ENCODE data around the gene TP53I11.

The TP53I11 gene, protein sequence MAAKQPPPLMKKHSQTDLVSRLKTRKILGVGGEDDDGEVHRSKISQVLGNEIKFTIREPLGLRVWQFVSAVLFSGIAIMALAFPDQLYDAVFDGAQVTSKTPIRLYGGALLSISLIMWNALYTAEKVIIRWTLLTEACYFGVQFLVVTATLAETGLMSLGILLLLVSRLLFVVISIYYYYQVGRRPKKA

DNA sequence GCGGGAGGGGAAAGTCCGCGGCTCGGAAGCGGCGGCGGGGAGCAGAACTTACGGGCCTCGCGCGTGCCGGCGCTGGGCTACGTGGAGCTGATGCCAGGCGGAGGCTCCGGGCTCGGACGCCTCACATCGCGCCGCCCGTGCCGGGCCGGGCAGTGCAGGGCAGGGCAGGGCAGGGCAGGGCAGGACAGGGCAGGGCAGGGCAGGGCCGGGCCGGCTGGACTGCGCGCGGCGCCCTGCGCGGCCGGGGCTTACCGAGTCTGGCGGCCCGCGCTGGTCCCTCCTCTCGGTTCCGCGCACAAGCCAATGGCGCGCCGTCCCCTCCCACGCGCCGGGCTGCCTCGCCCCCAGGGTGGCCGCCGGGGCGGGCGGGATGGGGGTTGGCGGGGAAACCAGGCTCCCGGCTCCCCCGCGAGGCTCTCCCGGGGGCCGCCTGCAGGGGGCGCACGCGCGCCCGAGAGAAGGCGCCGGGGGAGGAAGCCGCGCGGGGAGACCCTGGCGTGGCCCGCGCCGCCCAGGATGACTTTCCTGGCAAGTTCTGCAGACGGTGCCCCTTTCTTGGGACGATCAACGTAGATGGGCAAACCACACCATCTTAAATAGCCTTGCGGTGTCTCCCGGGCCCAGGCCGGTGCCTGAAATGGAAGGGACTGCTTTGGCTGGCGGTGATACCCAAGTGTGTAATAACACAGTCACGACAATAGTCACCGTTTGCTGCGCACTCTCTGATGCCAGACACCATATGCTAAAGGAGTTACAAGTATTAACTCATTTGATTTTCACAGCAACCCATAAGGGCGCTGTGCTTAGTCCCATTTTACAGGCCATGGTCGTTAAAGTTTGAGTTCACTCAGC, at the start of gene TP53I11:
TSS of gene TP53I11 (minus strand) at position 259 of the 852 bp plus-strand sequence. CDS start 12,548 bp downstream, outside the sequence.
- Mint-ChIP-seq H3K4me1 (peaks cover 43% of the 10 kb centered on the region), H3K9me3 (no peaks in the 10 kb centered on the region), H3K27ac (peak within 1 kb of the TSS; percentile 21 to 77 (median 56)), H3K27me3 (ENCODE audit: low read depth) (peaks cover 21% of the 10 kb centered on the region), H3K36me3 (ENCODE audit: low read depth) (peaks cover 4% of the 10 kb centered on the region), H3K4me3 (peak within 1 kb of the TSS; percentile 88 to 92 (median 91))
- TF ChIP-seq, protein P1, sequence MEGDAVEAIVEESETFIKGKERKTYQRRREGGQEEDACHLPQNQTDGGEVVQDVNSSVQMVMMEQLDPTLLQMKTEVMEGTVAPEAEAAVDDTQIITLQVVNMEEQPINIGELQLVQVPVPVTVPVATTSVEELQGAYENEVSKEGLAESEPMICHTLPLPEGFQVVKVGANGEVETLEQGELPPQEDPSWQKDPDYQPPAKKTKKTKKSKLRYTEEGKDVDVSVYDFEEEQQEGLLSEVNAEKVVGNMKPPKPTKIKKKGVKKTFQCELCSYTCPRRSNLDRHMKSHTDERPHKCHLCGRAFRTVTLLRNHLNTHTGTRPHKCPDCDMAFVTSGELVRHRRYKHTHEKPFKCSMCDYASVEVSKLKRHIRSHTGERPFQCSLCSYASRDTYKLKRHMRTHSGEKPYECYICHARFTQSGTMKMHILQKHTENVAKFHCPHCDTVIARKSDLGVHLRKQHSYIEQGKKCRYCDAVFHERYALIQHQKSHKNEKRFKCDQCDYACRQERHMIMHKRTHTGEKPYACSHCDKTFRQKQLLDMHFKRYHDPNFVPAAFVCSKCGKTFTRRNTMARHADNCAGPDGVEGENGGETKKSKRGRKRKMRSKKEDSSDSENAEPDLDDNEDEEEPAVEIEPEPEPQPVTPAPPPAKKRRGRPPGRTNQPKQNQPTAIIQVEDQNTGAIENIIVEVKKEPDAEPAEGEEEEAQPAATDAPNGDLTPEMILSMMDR (IDR thresholded peaks at IDR 0.05; ENCODE audit: unreplicated experiment in 3 of 3): peak; percentile 90 to 95 (median 92)

DNA sequence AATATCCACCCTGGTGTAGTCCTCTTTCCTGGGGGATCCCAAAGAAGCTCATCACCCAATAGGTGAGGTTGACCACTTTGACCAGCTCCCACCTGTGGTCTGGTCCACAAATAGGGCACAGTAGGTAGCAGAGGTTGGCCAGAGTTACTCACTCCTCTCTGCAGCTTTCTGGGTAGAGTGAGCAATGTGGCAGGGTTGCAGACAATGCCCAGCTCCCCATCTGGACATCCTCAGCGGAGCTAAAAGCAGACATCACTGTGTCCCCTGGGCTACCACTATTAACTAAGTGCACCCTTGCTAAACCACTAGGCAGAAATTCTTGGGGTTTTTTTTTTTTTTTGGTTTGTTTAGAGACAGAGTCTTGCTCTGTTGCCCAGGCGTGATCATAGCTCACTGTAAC, 48.4 kb upstream of the TP53I11 start:
- Mint-ChIP-seq H3K9me3 (no peaks in the 10 kb centered on the region), H3K4me3 (no peak overlapping the region), H3K27me3 (ENCODE audit: low read depth) (peaks cover 17% of the 10 kb centered on the region), H3K27ac (no peak overlapping the region), H3K36me3 (ENCODE audit: low read depth) (no peaks in the 10 kb centered on the region), H3K4me1 (peaks cover 27% of the 10 kb centered on the region)
- TF ChIP-seq, protein P1 (IDR thresholded peaks at IDR 0.05; ENCODE audit: unreplicated experiment in 3 of 3): no peak

DNA sequence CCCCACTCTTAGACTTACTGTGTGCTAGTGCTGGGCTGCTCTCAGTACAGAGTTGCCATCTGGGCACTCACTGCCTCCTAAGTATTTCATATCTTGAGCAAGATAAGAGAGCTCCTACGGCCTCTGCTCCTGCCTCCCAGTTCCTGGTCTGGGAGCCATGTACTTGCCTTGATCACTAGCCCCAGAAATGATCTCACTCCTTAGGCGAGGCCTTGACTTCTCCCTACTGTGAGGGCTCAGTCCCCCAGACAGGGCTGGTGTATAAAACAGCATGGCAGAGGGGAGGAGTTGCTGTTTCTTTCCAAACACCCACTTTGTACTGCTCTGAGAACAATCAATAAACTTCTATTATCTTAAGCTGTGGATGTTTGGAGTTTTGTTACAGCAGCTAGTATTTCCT, 47.4 kb upstream of the TP53I11 start:
- TF ChIP-seq, protein P1 (IDR thresholded peaks at IDR 0.05; ENCODE audit: unreplicated experiment in 3 of 3): no peak

DNA sequence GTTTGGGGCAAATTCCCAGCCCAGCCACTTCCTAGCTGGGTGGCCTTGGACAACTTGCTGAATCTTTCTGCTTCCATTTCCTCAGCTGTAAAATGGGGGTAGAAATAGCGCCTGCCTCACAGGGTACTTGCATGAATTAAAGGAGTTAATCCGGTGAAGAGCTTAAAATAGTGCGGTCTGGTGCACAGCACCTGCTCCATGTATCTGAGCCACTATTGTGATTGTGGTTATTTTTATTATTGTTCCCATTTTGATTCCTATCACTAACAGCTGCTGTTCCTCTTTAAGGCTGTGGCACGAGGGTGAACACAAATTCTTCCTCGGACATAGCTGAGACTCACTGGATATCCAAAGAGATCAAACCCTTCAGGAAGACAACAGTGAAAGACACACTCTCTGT, 46.9 kb upstream of the TP53I11 start:
- H3K4me1 Mint-ChIP-seq: peaks cover 27% of the 10 kb centered on the region
- TF ChIP-seq, protein P1 (IDR thresholded peaks at IDR 0.05; ENCODE audit: unreplicated experiment in 3 of 3): no peak
- peaks cover 19% of the 10 kb centered on the region for H3K27me3 Mint-ChIP-seq (ENCODE audit: low read depth)
- H3K4me3 Mint-ChIP-seq: no peak overlapping the region
- H3K27ac Mint-ChIP-seq: no peak overlapping the region
- no peaks in the 10 kb centered on the region for H3K9me3 Mint-ChIP-seq
- no peaks in the 10 kb centered on the region for H3K36me3 Mint-ChIP-seq (ENCODE audit: low read depth)

More for the DNA sequence above, 47.4 kb upstream of the TP53I11 start:
- Mint-ChIP-seq H3K9me3 (no peaks in the 10 kb centered on the region), H3K36me3 (ENCODE audit: low read depth) (no peaks in the 10 kb centered on the region), H3K27ac (no peak overlapping the region), H3K4me1 (peaks cover 27% of the 10 kb centered on the region), H3K27me3 (ENCODE audit: low read depth) (peaks cover 19% of the 10 kb centered on the region), H3K4me3 (no peak overlapping the region)

DNA sequence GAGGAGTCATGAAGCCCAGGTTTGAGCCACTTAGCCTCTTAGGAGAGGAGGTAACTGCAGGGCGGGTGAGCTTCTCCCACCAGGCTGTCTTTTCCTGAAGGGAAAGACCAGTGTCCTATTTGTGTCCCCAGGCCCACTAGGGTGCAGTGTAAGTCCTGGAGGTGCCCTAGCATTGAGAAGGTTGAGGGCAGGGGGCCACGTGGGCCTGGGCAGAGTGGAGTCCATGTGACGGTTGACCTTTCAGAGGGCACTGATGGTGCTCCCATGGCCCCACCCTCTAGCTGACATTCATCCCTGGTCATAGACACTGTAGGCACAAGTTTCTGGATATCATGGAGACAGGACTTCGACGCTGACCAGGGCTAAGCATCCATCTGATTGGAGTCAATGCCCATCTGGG, 44.1 kb upstream of the TP53I11 start:
- peaks cover 33% of the 10 kb centered on the region for H3K4me1 Mint-ChIP-seq
- H3K27me3 Mint-ChIP-seq (ENCODE audit: low read depth): peaks cover 8% of the 10 kb centered on the region
- H3K36me3 Mint-ChIP-seq (ENCODE audit: low read depth): no peaks in the 10 kb centered on the region
- no peak overlapping the region for H3K27ac Mint-ChIP-seq
- no peak overlapping the region for H3K4me3 Mint-ChIP-seq
- H3K9me3 Mint-ChIP-seq: no peaks in the 10 kb centered on the region
- TF ChIP-seq, protein P1 (IDR thresholded peaks at IDR 0.05; ENCODE audit: unreplicated experiment in 3 of 3): no peak

Data from nephron (organoid).